Measurements from ENCODE around the gene TUBGCP6.

The TUBGCP6 gene

GRCh38 chr22:50278461-50278860 is 33.6 kb upstream of the TUBGCP6 start:
- TF ChIP-seq ZNF565 (CRISPR knock-in tag; conservative IDR thresholded peaks at IDR 0.05; ENCODE audit: low read depth): no peak
- no peak for TF ChIP-seq POU6F1 (CRISPR knock-in tag; IDR thresholded peaks at IDR 0.05; ENCODE audit: borderline replicate concordance, low read depth)
- TF ChIP-seq ZFP30 (CRISPR knock-in tag; IDR thresholded peaks at IDR 0.05): no peak
- no peak for TF ChIP-seq RARB (CRISPR knock-in tag; IDR thresholded peaks at IDR 0.05)
- TF ChIP-seq CSRNP3 (CRISPR knock-in tag; IDR thresholded peaks at IDR 0.05): no peak
- TF ChIP-seq SNAI2 (CRISPR knock-in tag; IDR thresholded peaks at IDR 0.05): no peak
- no peak for TF ChIP-seq ESRRG (CRISPR knock-in tag; IDR thresholded peaks at IDR 0.05)
- no peak for TF ChIP-seq BACH2 (CRISPR knock-in tag; IDR thresholded peaks at IDR 0.05; ENCODE audit: borderline replicate concordance)
- ATAC-seq: no peak

- no peak for ATAC-seq
- TF ChIP-seq PATZ1 (CRISPR knock-in tag; IDR thresholded peaks at IDR 0.05; ENCODE audit: borderline replicate concordance): no peak
- no peak for TF ChIP-seq ESRRG (CRISPR knock-in tag; IDR thresholded peaks at IDR 0.05)
- no peak for TF ChIP-seq POU6F1 (CRISPR knock-in tag; IDR thresholded peaks at IDR 0.05; ENCODE audit: borderline replicate concordance, low read depth)
- no peak for TF ChIP-seq ZNF70 (CRISPR knock-in tag; IDR thresholded peaks at IDR 0.05)
- no peak for TF ChIP-seq SNAI2 (CRISPR knock-in tag; IDR thresholded peaks at IDR 0.05)
- TF ChIP-seq PPARA (CRISPR knock-in tag; IDR thresholded peaks at IDR 0.05; ENCODE audit: borderline replicate concordance): no peak
- TF ChIP-seq CSRNP3 (CRISPR knock-in tag; IDR thresholded peaks at IDR 0.05): no peak
- no peak for TF ChIP-seq RARB (CRISPR knock-in tag; IDR thresholded peaks at IDR 0.05)
- TF ChIP-seq TOX (CRISPR knock-in tag; IDR thresholded peaks at IDR 0.05; ENCODE audit: borderline replicate concordance): no peak
- no peak for TF ChIP-seq TCF4 (CRISPR knock-in tag; IDR thresholded peaks at IDR 0.05; ENCODE audit: borderline replicate concordance)
- no peak for TF ChIP-seq ZFP3 (CRISPR knock-in tag; IDR thresholded peaks at IDR 0.05)
- TF ChIP-seq BACH2 (CRISPR knock-in tag; IDR thresholded peaks at IDR 0.05; ENCODE audit: borderline replicate concordance): no peak
- no peak for TF ChIP-seq ARNTL (CRISPR knock-in tag; IDR thresholded peaks at IDR 0.05; ENCODE audit: borderline replicate concordance, low read depth)
Observed at GRCh38 chr22:50277761-50278160, 32.9 kb upstream of the TUBGCP6 start.

GRCh38 chr22:50276143-50276542 is 31.3 kb upstream of the TUBGCP6 start:
- peak; percentile 5; the same call in 2 of the 3 replicates for ATAC-seq
- TF ChIP-seq CSDC2 (CRISPR knock-in tag; IDR thresholded peaks at IDR 0.05) (no peak), ZNF70 (CRISPR knock-in tag; IDR thresholded peaks at IDR 0.05) (no peak), ESRRG (CRISPR knock-in tag; IDR thresholded peaks at IDR 0.05) (no peak), ARNTL (CRISPR knock-in tag; IDR thresholded peaks at IDR 0.05; ENCODE audit: borderline replicate concordance, low read depth) (no peak), ISL1 (CRISPR knock-in tag; IDR thresholded peaks at IDR 0.05) (no peak), RARB (CRISPR knock-in tag; IDR thresholded peaks at IDR 0.05) (no peak), POU6F1 (CRISPR knock-in tag; IDR thresholded peaks at IDR 0.05; ENCODE audit: borderline replicate concordance, low read depth) (no peak), TCF4 (CRISPR knock-in tag; IDR thresholded peaks at IDR 0.05; ENCODE audit: borderline replicate concordance) (no peak), ZNF8 (CRISPR knock-in tag; IDR thresholded peaks at IDR 0.05) (no peak), OSR1 (CRISPR knock-in tag; IDR thresholded peaks at IDR 0.05) (no peak), BACH2 (CRISPR knock-in tag; IDR thresholded peaks at IDR 0.05; ENCODE audit: borderline replicate concordance) (no peak), PPARA (CRISPR knock-in tag; IDR thresholded peaks at IDR 0.05; ENCODE audit: borderline replicate concordance) (no peak), ZFP3 (CRISPR knock-in tag; IDR thresholded peaks at IDR 0.05) (no peak), ZFP30 (CRISPR knock-in tag; IDR thresholded peaks at IDR 0.05) (no peak), SNAI2 (CRISPR knock-in tag; IDR thresholded peaks at IDR 0.05) (no peak), TSHZ2 (CRISPR knock-in tag; IDR thresholded peaks at IDR 0.05) (no peak), CREB5 (CRISPR knock-in tag; IDR thresholded peaks at IDR 0.05; ENCODE audit: low read depth) (no peak)

Data from SK-N-SH treated with all-trans-retinoic acid at 6 μM for 48 hours (cell line).